IMR-90 (cell line): ENCODE measurements around the gene CEP70. TPM values are rescaled to one million over a fixed set of nuclear protein-coding genes. Genes with fewer than 3 reads are reported as not detected.

Experiments
- ATAC-seq: fragments of 200-7000 bp; cut with Tn5 transposase; 2 replicates; pipeline ENCODE4 v1.9.1; 2020; ENCODE audit warnings: low read depth, mild to moderate bottlenecking, moderate library complexity
- BruUV-seq: library from RNA; stranded (reverse); fragments of 400-500 nt; replicated peaks from 2 replicates; lab custom pipeline; 2021; lab: Mats Ljungman, UMichigan
- CTCF ChIA-PET: fragments of 300-600 bp; formaldehyde crosslinking; extraction: SDS; loops from one replicate; lab custom pipeline; 2021; ENCODE audit warnings: antibody characterized with exemption; lab: Yijun Ruan, JAX
- POLR2A ChIA-PET: fragments of 300-600 bp; sonication (Branson Sonifier 250); formaldehyde crosslinking; loops from one replicate; lab custom pipeline; 2022; ENCODE audit warnings: antibody characterized with exemption; ENCODE audit not compliant: unreplicated experiment; lab: Charles Lee
- DNase-seq: peaks from one replicate; pipeline ENCODE4 v3.0.0; 2013
- H2AFZ ChIP-seq: replicated peaks from 2 replicates; pipeline ENCODE3; 2013; ENCODE audit warnings: low read length, mild to moderate bottlenecking; ENCODE audit not compliant: poor library complexity
- H2AK5ac ChIP-seq: 2 replicates; pipeline ENCODE4 v1.6.1; 2013; ENCODE audit warnings: low read depth, low read length, inconsistent platforms
- H2AK9ac ChIP-seq: replicated peaks from 2 replicates; pipeline ENCODE3; 2013; ENCODE audit warnings: mild to moderate bottlenecking, low read depth, low read length, moderate library complexity; ENCODE audit not compliant: poor library complexity
- H2BK120ac ChIP-seq: 2 replicates; pipeline ENCODE4 v1.6.1; 2013; ENCODE audit warnings: low read depth, low read length, inconsistent platforms
- H2BK15ac ChIP-seq: 3 replicates; pipeline ENCODE4 v1.6.1; 2013; ENCODE audit warnings: low read depth, low read length, inconsistent platforms
- H2BK20ac ChIP-seq: 2 replicates; pipeline ENCODE4 v1.6.1; 2013; ENCODE audit warnings: low read depth, mild to moderate bottlenecking, inconsistent platforms, low read length, moderate library complexity
- H2BK5ac ChIP-seq: 2 replicates; pipeline ENCODE4 v1.6.1; 2013; ENCODE audit warnings: mild to moderate bottlenecking, low read depth, low read length, inconsistent platforms; ENCODE audit not compliant: poor library complexity, severe bottlenecking
- H3K14ac ChIP-seq: replicated peaks from 2 replicates; pipeline ENCODE4 v1.6.1; 2013; ENCODE audit warnings: low read depth, low read length, inconsistent platforms
- H3K18ac ChIP-seq: 2 replicates; pipeline ENCODE4 v1.6.1; 2013; ENCODE audit warnings: low read depth, low read length, control low read depth
- H3K23ac ChIP-seq: 2 replicates; pipeline ENCODE4 v1.6.1; 2013; ENCODE audit warnings: low read depth, low read length, inconsistent platforms
- H3K27ac ChIP-seq: 2 replicates; pipeline ENCODE4 v1.5.1; 2013; ENCODE audit warnings: mild to moderate bottlenecking, control low read depth, low read length; ENCODE audit not compliant: insufficient read depth
- H3K27me3 ChIP-seq: 2 replicates; pipeline ENCODE4 v1.6.1; 2013; ENCODE audit warnings: low read length; ENCODE audit not compliant: control insufficient read depth, insufficient read depth
- H3K36me3 ChIP-seq: 2 replicates; pipeline ENCODE4 v1.6.1; 2013; ENCODE audit warnings: low read length, mixed read lengths; ENCODE audit not compliant: control insufficient read depth, insufficient read depth
- H3K4ac ChIP-seq: 2 replicates; pipeline ENCODE4 v1.6.1; 2013; ENCODE audit warnings: low read depth, low read length, inconsistent platforms
- H3K4me1 ChIP-seq: 2 replicates; pipeline ENCODE4 v1.6.1; 2013; ENCODE audit warnings: low read length, mixed read lengths; ENCODE audit not compliant: control insufficient read depth, insufficient read depth
- H3K4me2 ChIP-seq: 2 replicates; pipeline ENCODE4 v1.6.1; 2013; ENCODE audit warnings: low read depth, mild to moderate bottlenecking, control low read depth, low read length, moderate library complexity
- H3K4me3 ChIP-seq: 2 replicates; pipeline ENCODE4 v1.5.1; 2013; ENCODE audit warnings: low read depth, mild to moderate bottlenecking, control low read depth, low read length, moderate library complexity; ENCODE audit not compliant: insufficient read depth
- H3K56ac ChIP-seq: 2 replicates; pipeline ENCODE4 v1.6.1; 2013; ENCODE audit warnings: low read length, inconsistent platforms; ENCODE audit not compliant: insufficient read depth; ENCODE audit errors: extremely low read depth
- H3K79me1 ChIP-seq, 2 experiments: 2 replicates each; pipeline ENCODE4 v1.6.1; 2013; ENCODE audit warnings: low read length in 2 of 2, inconsistent platforms in 1 of 2, low read depth in 1 of 2
- H3K9ac ChIP-seq: 2 replicates; pipeline ENCODE4 v1.6.1; 2013; ENCODE audit warnings: low read depth, low read length, control low read depth
- H3K9me1 ChIP-seq: 2 replicates; pipeline ENCODE4 v1.6.1; 2013; ENCODE audit warnings: low read length, inconsistent platforms; ENCODE audit not compliant: insufficient read depth
- H3K9me3 ChIP-seq: 2 replicates; pipeline ENCODE4 v1.6.1; 2013; ENCODE audit warnings: low read length; ENCODE audit not compliant: control insufficient read depth, insufficient read depth
- H4K20me1 ChIP-seq: 2 replicates; pipeline ENCODE4 v1.6.1; 2013; ENCODE audit warnings: low read length, inconsistent platforms; ENCODE audit not compliant: insufficient read depth
- H4K5ac ChIP-seq: 2 replicates; pipeline ENCODE4 v1.6.1; 2013; ENCODE audit warnings: mild to moderate bottlenecking, low read depth, low read length, control low read depth
- H4K8ac ChIP-seq, 2 experiments: 2 replicates each; pipeline ENCODE4 v1.6.1; 2013; ENCODE audit warnings: low read depth in 2 of 2, low read length in 2 of 2, control low read depth in 1 of 2, inconsistent platforms in 1 of 2
- H4K91ac ChIP-seq: 2 replicates; pipeline ENCODE4 v1.6.1; 2013; ENCODE audit warnings: low read depth, low read length, inconsistent platforms; ENCODE audit not compliant: insufficient read depth
- BHLHE40 ChIP-seq: fragments of 150-350 bp; IDR thresholded peaks from 2 replicates; pipeline ENCODE4 v1.6.1; 2016; ENCODE audit warnings: mild to moderate bottlenecking, low read depth, low read length
- NFE2L2 ChIP-seq: fragments of 150-350 bp; IDR thresholded peaks from 2 replicates; pipeline ENCODE4 v1.6.1; 2016; ENCODE audit warnings: low read depth, mild to moderate bottlenecking, low read length
- RCOR1 ChIP-seq: IDR thresholded peaks from 2 replicates; pipeline ENCODE4 v1.6.1; 2012; ENCODE audit warnings: mild to moderate bottlenecking, low read length, improper control_type of control experiment; ENCODE audit not compliant: insufficient replicate concordance
- WGBS, 2 experiments: methylation state at CpG; one replicate each; pipeline versions ENCODE4 v1.1.5 to v1.1.7; 2013; ENCODE audit warnings: missing lambda C conversion rate in 2 of 2; ENCODE audit not compliant: insufficient read length in 1 of 2; ENCODE audit errors: extremely low coverage in 2 of 2; 5-methylcytosine and 5-hydroxymethylcytosine counted together
- dilution Hi-C: fragments of 300-500 bp; cut with HindIII; formaldehyde crosslinking; loops from one replicate; pipeline ENCODE4 v1.14.3; 2018; ENCODE audit warnings: low sequenced_read_pairs; ENCODE audit not compliant: unreplicated experiment
- in situ Hi-C: fragments of 300-500 bp; cut with MboI; formaldehyde crosslinking; loops from 3 replicates; pipeline ENCODE4 v1.14.3; 2019; ENCODE audit warnings: low sequenced_read_pairs, inconsistent platforms, mixed read lengths
- intact Hi-C: fragments of 100-400 bp; cut with micrococcal nuclease; formaldehyde crosslinking; loops from 2 replicates; pipeline ENCODE4 v1.10.0; 2022
- polyA plus RNA-seq, 3 experiments: library from polyadenylated mRNA; depleted of rRNA; stranded (reverse); fragments of >200 nt; gene quantifications; 2 replicates each; pipeline ENCODE4 v1.2.3, GENCODE V29; 2012; ENCODE audit warnings: low replicate concordance in 1 of 3
- total RNA-seq: library from RNA; depleted of rRNA; stranded (reverse); fragments of >200 nt; gene quantifications from 2 replicates; pipeline ENCODE4 v1.2.3, GENCODE V29; 2012
- TF ChIP-seq, protein P1 (sequence below): fragments of 150-350 bp; IDR thresholded peaks from 2 replicates; pipeline ENCODE4 v1.6.1; 2017; ENCODE audit warnings: mild to moderate bottlenecking, antibody characterized with exemption, low read length, low read depth
- TF ChIP-seq, protein P2 (sequence below): fragments of 150-350 bp; IDR thresholded peaks from 2 replicates; pipeline ENCODE4 v1.6.1; 2016; ENCODE audit warnings: low read depth, mild to moderate bottlenecking, low read length, moderate library complexity, borderline replicate concordance

The CEP70 gene
- total and polyA plus RNA-seq, 2 of the 4 experiments (the other 2 are of a cell fraction) = 4.6 to 11.1 TPM

DNA sequence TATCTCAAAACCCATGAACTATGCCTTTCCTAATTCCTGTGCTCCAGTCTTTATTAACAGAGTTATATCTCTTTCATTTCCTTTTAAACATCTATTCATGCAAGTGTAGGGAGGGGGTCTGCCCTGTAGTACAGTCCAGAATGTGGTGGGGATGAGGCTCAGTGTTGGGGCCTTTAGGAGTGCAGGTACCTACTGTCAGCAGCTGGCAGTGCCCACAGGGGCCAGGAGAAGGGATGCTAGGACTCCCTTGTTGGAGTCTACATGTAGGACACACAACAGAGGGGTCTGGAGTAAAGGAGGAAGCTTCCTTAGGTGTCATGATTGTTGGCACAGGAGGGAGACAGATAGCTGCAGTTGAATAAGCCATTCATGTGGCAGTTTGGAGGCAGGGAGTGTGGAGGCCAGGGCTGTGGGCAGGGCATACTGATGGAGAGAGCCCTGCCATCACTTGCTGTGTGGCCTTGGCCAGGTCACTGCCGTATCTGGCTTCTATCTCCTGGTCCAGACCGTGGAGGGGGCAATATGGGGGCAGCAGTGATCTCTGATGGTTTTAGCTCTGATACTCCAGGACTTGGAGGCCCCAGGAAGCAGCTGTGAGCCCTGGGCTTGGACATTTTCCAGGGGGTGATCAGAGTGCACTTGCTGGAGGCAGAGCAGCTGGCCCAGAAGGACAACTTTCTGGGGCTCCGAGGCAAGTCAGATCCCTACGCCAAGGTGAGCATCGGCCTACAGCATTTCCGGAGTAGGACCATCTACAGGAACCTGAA lies 130.2 kb downstream of the CEP70 start:
- Histone ChIP-seq H4K5ac (no peak overlapping the region), H3K9me1 (no peaks in the 10 kb centered on the region), H3K4me2 (no peak overlapping the region), H3K18ac (no peak overlapping the region), H3K79me1 (no peaks in the 10 kb centered on the region), H3K4me1 (no peaks in the 10 kb centered on the region), H2BK15ac (no peak overlapping the region), H3K9ac (no peak overlapping the region), H3K36me3 (no peaks in the 10 kb centered on the region), H2BK5ac (no peak overlapping the region), H4K20me1 (no peaks in the 10 kb centered on the region), H2BK20ac (no peak overlapping the region), H2AK5ac (no peak overlapping the region), H2AK9ac (no peak overlapping the region), H3K56ac (no peak overlapping the region), H3K23ac (0 out of 2 replicates have a peak overlapping the region, but pooled peaks have one; percentile 16), H3K9me3 (no peaks in the 10 kb centered on the region), H4K91ac (no peak overlapping the region), H4K8ac (no peak overlapping the region), H3K4ac (no peak overlapping the region), H2AFZ (peak overlapping the region; percentile 41), H3K27me3 (peaks cover 9% of the 10 kb centered on the region), H2BK120ac (no peak overlapping the region), H3K27ac (no peak overlapping the region), H3K14ac (no peak overlapping the region), H3K4me3 (no peak overlapping the region)
- in situ Hi-C loops = no loop called here
- intact Hi-C loops = no loop called here
- POLR2A ChIA-PET = no interaction called here
- DNase-seq = no peak
- WGBS, 2 experiments = 48% methylated on average over 2 of the region's 6 CpGs; no CpG with 5 or more reads in 1 of the 2 experiments
- no TSS peak for BruUV-seq
- dilution Hi-C loops = no loop called here
- CTCF ChIA-PET = no interaction called here
- TF ChIP-seq BHLHE40 (no peak), NFE2L2 (no peak), RCOR1 (no peak)
- TF ChIP-seq, protein P1, sequence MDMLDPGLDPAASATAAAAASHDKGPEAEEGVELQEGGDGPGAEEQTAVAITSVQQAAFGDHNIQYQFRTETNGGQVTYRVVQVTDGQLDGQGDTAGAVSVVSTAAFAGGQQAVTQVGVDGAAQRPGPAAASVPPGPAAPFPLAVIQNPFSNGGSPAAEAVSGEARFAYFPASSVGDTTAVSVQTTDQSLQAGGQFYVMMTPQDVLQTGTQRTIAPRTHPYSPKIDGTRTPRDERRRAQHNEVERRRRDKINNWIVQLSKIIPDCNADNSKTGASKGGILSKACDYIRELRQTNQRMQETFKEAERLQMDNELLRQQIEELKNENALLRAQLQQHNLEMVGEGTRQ = no peak
- TF ChIP-seq, protein P2, sequence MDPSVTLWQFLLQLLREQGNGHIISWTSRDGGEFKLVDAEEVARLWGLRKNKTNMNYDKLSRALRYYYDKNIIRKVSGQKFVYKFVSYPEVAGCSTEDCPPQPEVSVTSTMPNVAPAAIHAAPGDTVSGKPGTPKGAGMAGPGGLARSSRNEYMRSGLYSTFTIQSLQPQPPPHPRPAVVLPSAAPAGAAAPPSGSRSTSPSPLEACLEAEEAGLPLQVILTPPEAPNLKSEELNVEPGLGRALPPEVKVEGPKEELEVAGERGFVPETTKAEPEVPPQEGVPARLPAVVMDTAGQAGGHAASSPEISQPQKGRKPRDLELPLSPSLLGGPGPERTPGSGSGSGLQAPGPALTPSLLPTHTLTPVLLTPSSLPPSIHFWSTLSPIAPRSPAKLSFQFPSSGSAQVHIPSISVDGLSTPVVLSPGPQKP = no peak
- no peak for ATAC-seq
